ENCODE data around the gene C7.

C7 gene

GRCh38 chr5:40909723-40910122, 426 bp downstream of the C7 start:
- Histone ChIP-seq H2AFZ (ENCODE audit: low read depth, low read length) (no peak overlapping the region), H4K20me1 (ENCODE audit: insufficient read depth, low read length) (no peaks in the 10 kb centered on the region)

GRCh38 chr5:40911266-40911665, 2.0 kb downstream of the C7 start:
- H4K20me1 ChIP-seq (ENCODE audit: insufficient read depth, low read length), result no peaks in the 10 kb centered on the region
- no peaks in the 10 kb centered on the region for H3K36me3 ChIP-seq (replicated peaks; ENCODE audit: low read depth, low read length)
- H3K4me1 ChIP-seq (ENCODE audit: low read length), result no peaks in the 10 kb centered on the region
- H3K9me3 ChIP-seq (ENCODE audit: insufficient read depth, low read length), result no peaks in the 10 kb centered on the region
- H3K9ac ChIP-seq (ENCODE audit: low read length), result no peak overlapping the region
- no peak overlapping the region for H3K4me3 ChIP-seq (ENCODE audit: low read length)
- no peak overlapping the region for H3K4me2 ChIP-seq (ENCODE audit: low read length)
- no peaks in the 10 kb centered on the region for H3K79me2 ChIP-seq (ENCODE audit: low read length)
- H3K27me3 ChIP-seq (ENCODE audit: low read depth, low read length), result no peaks in the 10 kb centered on the region
- H3K27ac ChIP-seq (ENCODE audit: low read length), result no peak overlapping the region
- no peak overlapping the region for H2AFZ ChIP-seq (ENCODE audit: low read depth, low read length)
- no peak for TF ChIP-seq EZH2phosphoT487 (IDR thresholded peaks at IDR 0.05; ENCODE audit: low read depth)
- TF ChIP-seq CTCF (IDR thresholded peaks at IDR 0.05; ENCODE audit: low read depth, low read length), result no peak

More at GRCh38 chr5:40909723-40910122, 426 bp downstream of the C7 start:
- no peaks in the 10 kb centered on the region for H3K27me3 ChIP-seq (ENCODE audit: low read depth, low read length)
- H3K27ac ChIP-seq (ENCODE audit: low read length), result no peak overlapping the region
- H3K4me1 ChIP-seq (ENCODE audit: low read length), result peaks cover 9% of the 10 kb centered on the region
- H3K9ac ChIP-seq (ENCODE audit: low read length), result no peak overlapping the region
- H3K79me2 ChIP-seq (ENCODE audit: low read length), result no peaks in the 10 kb centered on the region
- no peak for TF ChIP-seq CTCF (IDR thresholded peaks at IDR 0.05; ENCODE audit: low read depth, low read length)
- TF ChIP-seq EZH2phosphoT487 (IDR thresholded peaks at IDR 0.05; ENCODE audit: low read depth), result no peak
- no peaks in the 10 kb centered on the region for H3K9me3 ChIP-seq (ENCODE audit: insufficient read depth, low read length)
- H3K36me3 ChIP-seq (replicated peaks; ENCODE audit: low read depth, low read length), result no peaks in the 10 kb centered on the region
- no peak overlapping the region for H3K4me2 ChIP-seq (ENCODE audit: low read length)
- no peak overlapping the region for H3K4me3 ChIP-seq (ENCODE audit: low read length)

- Histone ChIP-seq H3K27ac (ENCODE audit: low read length) (no peak overlapping the region), H3K9me3 (ENCODE audit: insufficient read depth, low read length) (no peaks in the 10 kb centered on the region), H3K79me2 (ENCODE audit: low read length) (no peaks in the 10 kb centered on the region), H2AFZ (ENCODE audit: low read depth, low read length) (no peak overlapping the region), H3K9ac (ENCODE audit: low read length) (no peak overlapping the region), H3K4me1 (ENCODE audit: low read length) (no peaks in the 10 kb centered on the region), H3K4me2 (ENCODE audit: low read length) (peak overlapping the region; percentile 14; the same call in 1 of the 2 replicates), H3K36me3 (replicated peaks; ENCODE audit: low read depth, low read length) (no peaks in the 10 kb centered on the region), H3K27me3 (ENCODE audit: low read depth, low read length) (no peaks in the 10 kb centered on the region), H4K20me1 (ENCODE audit: insufficient read depth, low read length) (no peaks in the 10 kb centered on the region), H3K4me3 (ENCODE audit: low read length) (no peak overlapping the region)
- no peak for TF ChIP-seq EZH2phosphoT487 (IDR thresholded peaks at IDR 0.05; ENCODE audit: low read depth)
- TF ChIP-seq CTCF (IDR thresholded peaks at IDR 0.05; ENCODE audit: low read depth, low read length), result no peak
These were observed 5.5 kb downstream of the C7 start for GRCh38 chr5:40914835-40915234.

- peak overlapping the region; percentile 14; the same call in 1 of the 2 replicates for H3K4me2 ChIP-seq (ENCODE audit: low read length)
- H4K20me1 ChIP-seq (ENCODE audit: insufficient read depth, low read length), result no peaks in the 10 kb centered on the region
- H3K27ac ChIP-seq (ENCODE audit: low read length), result no peak overlapping the region
- H3K79me2 ChIP-seq (ENCODE audit: low read length), result no peaks in the 10 kb centered on the region
- TF ChIP-seq EZH2phosphoT487 (IDR thresholded peaks at IDR 0.05; ENCODE audit: low read depth), result no peak
- TF ChIP-seq CTCF (IDR thresholded peaks at IDR 0.05; ENCODE audit: low read depth, low read length), result no peak
- H3K27me3 ChIP-seq (ENCODE audit: low read depth, low read length), result no peaks in the 10 kb centered on the region
- H3K36me3 ChIP-seq (replicated peaks; ENCODE audit: low read depth, low read length), result no peaks in the 10 kb centered on the region
- no peak overlapping the region for H3K4me3 ChIP-seq (ENCODE audit: low read length)
- H3K9me3 ChIP-seq (ENCODE audit: insufficient read depth, low read length), result no peaks in the 10 kb centered on the region
- no peaks in the 10 kb centered on the region for H3K4me1 ChIP-seq (ENCODE audit: low read length)
- H2AFZ ChIP-seq (ENCODE audit: low read depth, low read length), result no peak overlapping the region
- no peak overlapping the region for H3K9ac ChIP-seq (ENCODE audit: low read length)
These were observed 6.1 kb downstream of the C7 start for GRCh38 chr5:40915341-40915926.
